Liver (tissue), 9 donors: Measurements from ENCODE around the gene ATP6AP1. TPM values are rescaled to one million over a fixed set of nuclear protein-coding genes. Genes with fewer than 3 reads are reported as not detected.

Experiments used
- DNase-seq: peaks from one replicate; pipeline ENCODE4 v3.0.0-alpha.2; 2017; ENCODE audit warnings: low spot score
- H3K27ac ChIP-seq, 2 donors: one replicate each; pipeline ENCODE4 v1.7.0; 2013; ENCODE audit warnings: inconsistent platforms in 2 of 2, low read length in 2 of 2, control low read depth in 1 of 2, low read depth in 1 of 2, mild to moderate bottlenecking in 1 of 2
- H3K27me3 ChIP-seq, 4 donors: one replicate each; pipeline versions ENCODE4 v1.6.1 to v1.7.0; 2013; ENCODE audit warnings: low read length in 3 of 4, inconsistent platforms in 1 of 4, mild to moderate bottlenecking in 1 of 4, moderate library complexity in 1 of 4; ENCODE audit not compliant: control insufficient read depth in 4 of 4, insufficient read depth in 4 of 4
- H3K36me3 ChIP-seq, 4 donors: one replicate each; pipeline versions ENCODE4 v1.6.1 to v1.7.0; 2013; ENCODE audit warnings: low read length in 3 of 4, mild to moderate bottlenecking in 3 of 4, low read depth in 1 of 4, moderate library complexity in 1 of 4; ENCODE audit not compliant: control insufficient read depth in 4 of 4, insufficient read depth in 3 of 4
- H3K4me1 ChIP-seq, 4 donors: one replicate each; pipeline versions ENCODE4 v1.6.1 to v1.7.0; 2013; ENCODE audit warnings: low read length in 3 of 4, mild to moderate bottlenecking in 3 of 4, moderate library complexity in 1 of 4; ENCODE audit not compliant: control insufficient read depth in 4 of 4, insufficient read depth in 4 of 4
- H3K4me3 ChIP-seq, 3 donors: one replicate each; pipeline versions ENCODE4 v1.6.1 to v1.7.0; 2013; ENCODE audit warnings: low read length in 3 of 3, control low read depth in 1 of 3, low read depth in 1 of 3, mild to moderate bottlenecking in 1 of 3
- H3K9ac ChIP-seq, 2 donors: one replicate each; pipeline ENCODE4 v1.7.0; 2013; ENCODE audit warnings: low read length in 2 of 2, mild to moderate bottlenecking in 2 of 2, moderate library complexity in 2 of 2, control low read depth in 1 of 2, low read depth in 1 of 2
- H3K9me3 ChIP-seq, 4 donors: one replicate each; pipeline versions ENCODE4 v1.6.1 to v1.7.0; 2013; ENCODE audit warnings: low read length in 3 of 4; ENCODE audit not compliant: control insufficient read depth in 4 of 4
- EGR1 ChIP-seq, 2 donors: IDR thresholded peaks; 2 replicates each; pipeline ENCODE4 v1.6.1; 2016 to 2018; ENCODE audit warnings: antibody characterized with exemption in 2 of 2, low read depth in 2 of 2
- FOXA1 ChIP-seq: IDR thresholded peaks from 2 replicates; pipeline ENCODE4 v1.6.1; 2016; ENCODE audit warnings: antibody characterized with exemption
- FOXA2 ChIP-seq: IDR thresholded peaks from 2 replicates; pipeline ENCODE4 v1.6.1; 2016; ENCODE audit warnings: antibody characterized with exemption
- GABPA ChIP-seq, 2 donors: IDR thresholded peaks in 1 of 2; conservative IDR thresholded peaks in 1 of 2; 2 replicates each; pipeline ENCODE4 v1.6.1; 2016; ENCODE audit warnings: antibody characterized with exemption in 2 of 2, mild to moderate bottlenecking in 1 of 2, moderate library complexity in 1 of 2
- HNF4A ChIP-seq, 2 donors: conservative IDR thresholded peaks; 2 replicates each; pipeline ENCODE4 v1.6.1; 2016; ENCODE audit warnings: antibody characterized with exemption in 2 of 2, mild to moderate bottlenecking in 2 of 2
- HNF4G ChIP-seq: IDR thresholded peaks from 2 replicates; pipeline ENCODE4 v1.6.1; 2016; ENCODE audit warnings: antibody characterized with exemption
- JUND ChIP-seq, 2 donors: IDR thresholded peaks; 2 replicates each; pipeline ENCODE4 v1.6.1; 2016; ENCODE audit warnings: antibody characterized with exemption in 2 of 2
- NR2F2 ChIP-seq: IDR thresholded peaks from 2 replicates; pipeline ENCODE4 v1.6.1; 2016; ENCODE audit warnings: antibody characterized with exemption
- RAD21 ChIP-seq, 2 donors: IDR thresholded peaks; 2 replicates each; pipeline ENCODE4 v1.6.1; 2016; ENCODE audit warnings: antibody characterized with exemption in 2 of 2, mild to moderate bottlenecking in 2 of 2
- RXRA ChIP-seq, 2 donors: IDR thresholded peaks; 2 replicates each; pipeline ENCODE4 v1.6.1; 2017 to 2018; ENCODE audit warnings: antibody characterized with exemption in 2 of 2, mild to moderate bottlenecking in 1 of 2
- TAF1 ChIP-seq: conservative IDR thresholded peaks from 2 replicates; pipeline ENCODE4 v1.6.1; 2016; ENCODE audit warnings: antibody characterized with exemption, mild to moderate bottlenecking
- YY1 ChIP-seq: IDR thresholded peaks from 2 replicates; pipeline ENCODE4 v1.6.1; 2016; ENCODE audit warnings: antibody characterized with exemption, mild to moderate bottlenecking
- WGBS: extraction: QIAGEN DNeasy Blood & Tissue Kit; methylation state at CpG from one replicate; pipeline ENCODE4 v1.1.7; 2013; 5-methylcytosine and 5-hydroxymethylcytosine counted together
- polyA plus RNA-seq, 2 donors: library from polyadenylated mRNA; stranded (reverse) in 1 of 2; unstranded in 1 of 2; fragments of 200-250 nt in 1 of 2; fragments of >200 nt in 1 of 2; fragmentation: Nextera tagmentation in 1 of 2; extraction: Ambion mirVana in 1 of 2; gene quantifications; one replicate each; pipeline versions ENCODE4 v1.2.1 to v1.2.3, GENCODE V29; 2013 to 2015
- total RNA-seq, 2 donors: library from RNA; depleted of rRNA; stranded (reverse); fragments of >200 nt; gene quantifications; one replicate each; pipeline ENCODE4 v1.2.3, GENCODE V29; 2014
- TF ChIP-seq, protein P1 (sequence below): IDR thresholded peaks from 2 replicates; pipeline ENCODE4 v1.6.1; 2016; ENCODE audit warnings: antibody characterized with exemption
- TF ChIP-seq, protein P2 (sequence below): IDR thresholded peaks from 2 replicates; pipeline ENCODE4 v1.6.1; 2016; ENCODE audit warnings: antibody characterized with exemption
- TF ChIP-seq, protein P3 (sequence below): IDR thresholded peaks from 2 replicates; pipeline ENCODE4 v1.6.1; 2016; ENCODE audit warnings: antibody characterized with exemption, mild to moderate bottlenecking
- TF ChIP-seq, protein P4 (sequence below): IDR thresholded peaks from 2 replicates; pipeline ENCODE4 v1.6.1; 2016; ENCODE audit warnings: antibody characterized with exemption
- TF ChIP-seq, protein P5 (sequence below): fragments of 150-350 bp; IDR thresholded peaks from 2 replicates; pipeline ENCODE4 v1.5.1; 2017; ENCODE audit warnings: improper control_type of control experiment, low read depth, low read length; ENCODE audit not compliant: missing input control
- donor health status: healthy.
- donor health status: healthy.
- donor health status: healthy.
- donor health status: healthy.
- donor health status: healthy.

ATP6AP1 gene
- total and polyA plus RNA-seq, 4 donors = 35.2 to 43.3 (median 40.8) TPM

DNA sequence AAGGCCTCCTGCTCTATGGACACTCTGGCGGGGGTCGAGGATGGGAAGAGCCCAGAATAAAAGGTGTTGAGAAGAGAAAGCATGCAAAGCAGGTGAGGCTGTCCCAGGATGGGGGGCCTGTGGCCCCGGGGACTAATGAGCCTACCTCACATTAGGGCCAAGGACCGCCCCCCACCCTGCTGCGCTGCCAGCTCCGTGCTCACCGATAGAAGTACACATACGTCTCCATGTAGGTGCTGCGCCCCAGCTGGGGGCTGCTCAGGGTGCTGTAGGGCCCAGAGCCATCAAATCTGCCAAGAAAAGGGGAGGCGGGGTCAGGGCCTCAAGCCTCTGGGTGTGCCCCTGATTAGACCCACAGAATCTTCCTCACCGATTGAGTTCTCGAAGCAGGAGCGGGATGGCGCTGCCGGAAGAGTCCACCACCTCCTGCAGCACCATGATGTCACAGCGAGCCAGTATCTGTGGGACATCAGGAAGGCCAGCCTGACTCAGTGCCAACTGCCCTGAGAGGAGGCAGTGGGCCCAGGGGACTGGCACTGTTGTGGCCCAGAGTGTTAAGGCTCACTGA lies 23.8 kb upstream of the ATP6AP1 start:
- Histone ChIP-seq H3K36me3 (peaks cover 2 to 5% (median 3%) of the 10 kb centered on the region in 4 donors), H3K4me3 (no peak overlapping the region), H3K4me1 (peaks cover 1 to 27% (median 21%) of the 10 kb centered on the region in 4 donors), H3K9ac (no peak overlapping the region), H3K27ac (no peak overlapping the region), H3K9me3 (no peaks in the 10 kb centered on the region), H3K27me3 (no peaks in the 10 kb centered on the region)
- no peak for DNase-seq
- TF ChIP-seq FOXA1 (no peak), YY1 (no peak), RAD21 (IDR thresholded peaks at IDR 0.05) (no peak), HNF4A (conservative IDR thresholded peaks at IDR 0.05) (no peak), GABPA (IDR thresholded peaks at IDR 0.05 in 1 of 2, conservative IDR thresholded peaks at IDR 0.05 in 1 of 2) (no peak), EGR1 (IDR thresholded peaks at IDR 0.05; ENCODE audit: low read depth in 2 of 2) (no peak), RXRA (IDR thresholded peaks at IDR 0.05) (no peak), JUND (IDR thresholded peaks at IDR 0.05) (no peak), TAF1 (no peak), NR2F2 (no peak), FOXA2 (no peak), HNF4G (no peak)
- TF ChIP-seq, protein P1, sequence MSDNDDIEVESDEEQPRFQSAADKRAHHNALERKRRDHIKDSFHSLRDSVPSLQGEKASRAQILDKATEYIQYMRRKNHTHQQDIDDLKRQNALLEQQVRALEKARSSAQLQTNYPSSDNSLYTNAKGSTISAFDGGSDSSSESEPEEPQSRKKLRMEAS = no peak
- TF ChIP-seq, protein P2, sequence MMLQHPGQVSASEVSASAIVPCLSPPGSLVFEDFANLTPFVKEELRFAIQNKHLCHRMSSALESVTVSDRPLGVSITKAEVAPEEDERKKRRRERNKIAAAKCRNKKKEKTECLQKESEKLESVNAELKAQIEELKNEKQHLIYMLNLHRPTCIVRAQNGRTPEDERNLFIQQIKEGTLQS = no peak
- TF ChIP-seq, protein P3, sequence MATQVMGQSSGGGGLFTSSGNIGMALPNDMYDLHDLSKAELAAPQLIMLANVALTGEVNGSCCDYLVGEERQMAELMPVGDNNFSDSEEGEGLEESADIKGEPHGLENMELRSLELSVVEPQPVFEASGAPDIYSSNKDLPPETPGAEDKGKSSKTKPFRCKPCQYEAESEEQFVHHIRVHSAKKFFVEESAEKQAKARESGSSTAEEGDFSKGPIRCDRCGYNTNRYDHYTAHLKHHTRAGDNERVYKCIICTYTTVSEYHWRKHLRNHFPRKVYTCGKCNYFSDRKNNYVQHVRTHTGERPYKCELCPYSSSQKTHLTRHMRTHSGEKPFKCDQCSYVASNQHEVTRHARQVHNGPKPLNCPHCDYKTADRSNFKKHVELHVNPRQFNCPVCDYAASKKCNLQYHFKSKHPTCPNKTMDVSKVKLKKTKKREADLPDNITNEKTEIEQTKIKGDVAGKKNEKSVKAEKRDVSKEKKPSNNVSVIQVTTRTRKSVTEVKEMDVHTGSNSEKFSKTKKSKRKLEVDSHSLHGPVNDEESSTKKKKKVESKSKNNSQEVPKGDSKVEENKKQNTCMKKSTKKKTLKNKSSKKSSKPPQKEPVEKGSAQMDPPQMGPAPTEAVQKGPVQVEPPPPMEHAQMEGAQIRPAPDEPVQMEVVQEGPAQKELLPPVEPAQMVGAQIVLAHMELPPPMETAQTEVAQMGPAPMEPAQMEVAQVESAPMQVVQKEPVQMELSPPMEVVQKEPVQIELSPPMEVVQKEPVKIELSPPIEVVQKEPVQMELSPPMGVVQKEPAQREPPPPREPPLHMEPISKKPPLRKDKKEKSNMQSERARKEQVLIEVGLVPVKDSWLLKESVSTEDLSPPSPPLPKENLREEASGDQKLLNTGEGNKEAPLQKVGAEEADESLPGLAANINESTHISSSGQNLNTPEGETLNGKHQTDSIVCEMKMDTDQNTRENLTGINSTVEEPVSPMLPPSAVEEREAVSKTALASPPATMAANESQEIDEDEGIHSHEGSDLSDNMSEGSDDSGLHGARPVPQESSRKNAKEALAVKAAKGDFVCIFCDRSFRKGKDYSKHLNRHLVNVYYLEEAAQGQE = no peak
- TF ChIP-seq, protein P4, sequence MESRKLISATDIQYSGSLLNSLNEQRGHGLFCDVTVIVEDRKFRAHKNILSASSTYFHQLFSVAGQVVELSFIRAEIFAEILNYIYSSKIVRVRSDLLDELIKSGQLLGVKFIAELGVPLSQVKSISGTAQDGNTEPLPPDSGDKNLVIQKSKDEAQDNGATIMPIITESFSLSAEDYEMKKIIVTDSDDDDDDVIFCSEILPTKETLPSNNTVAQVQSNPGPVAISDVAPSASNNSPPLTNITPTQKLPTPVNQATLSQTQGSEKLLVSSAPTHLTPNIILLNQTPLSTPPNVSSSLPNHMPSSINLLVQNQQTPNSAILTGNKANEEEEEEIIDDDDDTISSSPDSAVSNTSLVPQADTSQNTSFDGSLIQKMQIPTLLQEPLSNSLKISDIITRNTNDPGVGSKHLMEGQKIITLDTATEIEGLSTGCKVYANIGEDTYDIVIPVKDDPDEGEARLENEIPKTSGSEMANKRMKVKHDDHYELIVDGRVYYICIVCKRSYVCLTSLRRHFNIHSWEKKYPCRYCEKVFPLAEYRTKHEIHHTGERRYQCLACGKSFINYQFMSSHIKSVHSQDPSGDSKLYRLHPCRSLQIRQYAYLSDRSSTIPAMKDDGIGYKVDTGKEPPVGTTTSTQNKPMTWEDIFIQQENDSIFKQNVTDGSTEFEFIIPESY = no peak
- TF ChIP-seq, protein P5, sequence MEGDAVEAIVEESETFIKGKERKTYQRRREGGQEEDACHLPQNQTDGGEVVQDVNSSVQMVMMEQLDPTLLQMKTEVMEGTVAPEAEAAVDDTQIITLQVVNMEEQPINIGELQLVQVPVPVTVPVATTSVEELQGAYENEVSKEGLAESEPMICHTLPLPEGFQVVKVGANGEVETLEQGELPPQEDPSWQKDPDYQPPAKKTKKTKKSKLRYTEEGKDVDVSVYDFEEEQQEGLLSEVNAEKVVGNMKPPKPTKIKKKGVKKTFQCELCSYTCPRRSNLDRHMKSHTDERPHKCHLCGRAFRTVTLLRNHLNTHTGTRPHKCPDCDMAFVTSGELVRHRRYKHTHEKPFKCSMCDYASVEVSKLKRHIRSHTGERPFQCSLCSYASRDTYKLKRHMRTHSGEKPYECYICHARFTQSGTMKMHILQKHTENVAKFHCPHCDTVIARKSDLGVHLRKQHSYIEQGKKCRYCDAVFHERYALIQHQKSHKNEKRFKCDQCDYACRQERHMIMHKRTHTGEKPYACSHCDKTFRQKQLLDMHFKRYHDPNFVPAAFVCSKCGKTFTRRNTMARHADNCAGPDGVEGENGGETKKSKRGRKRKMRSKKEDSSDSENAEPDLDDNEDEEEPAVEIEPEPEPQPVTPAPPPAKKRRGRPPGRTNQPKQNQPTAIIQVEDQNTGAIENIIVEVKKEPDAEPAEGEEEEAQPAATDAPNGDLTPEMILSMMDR = no peak
- 97% methylated on average over 16 of the region's 16 CpGs for WGBS
